ENCODE results near the gene HACE1. TPM values are rescaled to one million over a fixed set of nuclear protein-coding genes. Genes with fewer than 3 reads are reported as not detected.

Gene HACE1
- total and polyA plus RNA-seq, 2 experiments from 2014 or later: 6.9 to 14.5 TPM

- Histone ChIP-seq H3K4me1 (ENCODE audit: insufficient read depth) (peaks cover 11% of the 10 kb centered on the region), H3K9me3 (ENCODE audit: low read depth) (no peaks in the 10 kb centered on the region), H2AFZ (no peak overlapping the region), H3K79me2 (no peaks in the 10 kb centered on the region), H3K36me3 (replicated peaks; ENCODE audit: insufficient read depth, low read depth) (no peaks in the 10 kb centered on the region), H3K4me3 (no peak overlapping the region), H3K27ac (peak overlapping the region; percentile 71), H3K9me2 (replicated peaks; ENCODE audit: insufficient read depth) (no peaks in the 10 kb centered on the region), H3K27me3 (no peaks in the 10 kb centered on the region), H4K20me1 (ENCODE audit: insufficient read depth, poor library complexity, severe bottlenecking) (no peaks in the 10 kb centered on the region), H3K4me2 (peak overlapping the region; percentile 21)
- TF ChIP-seq CTCF (IDR thresholded peaks at IDR 0.05; ENCODE audit: poor library complexity): no peak
- no peak for TF ChIP-seq EZH2phosphoT487 (IDR thresholded peaks at IDR 0.05; ENCODE audit: low read depth, severe bottlenecking, unreplicated experiment)
- TF ChIP-seq EZH2 (IDR thresholded peaks at IDR 0.05; ENCODE audit: borderline replicate concordance): no peak
- 45% methylated on average over 4 of the region's 4 CpGs for whole genome bisulfite sequencing (ENCODE audit: low lambda C conversion rate, missing lambda C conversion rate)
- peak; percentile 84 for DNase-seq (ENCODE audit: low spot score)
Observed at GRCh38 chr6:104711371-104711770, 148.3 kb downstream of the HACE1 start.

GRCh38 chr6:104710543-104711335 is 149.0 kb downstream of the HACE1 start:
- H4K20me1 ChIP-seq (ENCODE audit: insufficient read depth, poor library complexity, severe bottlenecking): no peaks in the 10 kb centered on the region
- peaks cover 11% of the 10 kb centered on the region for H3K4me1 ChIP-seq (ENCODE audit: insufficient read depth)
- H3K9me3 ChIP-seq (ENCODE audit: low read depth): no peaks in the 10 kb centered on the region
- no peak overlapping the region for H3K4me3 ChIP-seq
- WGBS (ENCODE audit: low lambda C conversion rate, missing lambda C conversion rate): 81% methylated on average over 4 of the region's 4 CpGs
- DNase-seq (ENCODE audit: low spot score): no peak
- H3K27ac ChIP-seq: peak overlapping the region; percentile 71
- no peaks in the 10 kb centered on the region for H3K9me2 ChIP-seq (replicated peaks; ENCODE audit: insufficient read depth)
- H3K27me3 ChIP-seq: no peaks in the 10 kb centered on the region
- no peaks in the 10 kb centered on the region for H3K36me3 ChIP-seq (replicated peaks; ENCODE audit: insufficient read depth, low read depth)
- H2AFZ ChIP-seq: no peak overlapping the region
- H3K4me2 ChIP-seq: no peak overlapping the region
- no peak for TF ChIP-seq CTCF (IDR thresholded peaks at IDR 0.05; ENCODE audit: poor library complexity)
- TF ChIP-seq EZH2phosphoT487 (IDR thresholded peaks at IDR 0.05; ENCODE audit: low read depth, severe bottlenecking, unreplicated experiment): no peak
- no peaks in the 10 kb centered on the region for H3K79me2 ChIP-seq

- H3K27ac ChIP-seq: peak overlapping the region; percentile 45
- H3K4me3 ChIP-seq: no peak overlapping the region
- no peak overlapping the region for H2AFZ ChIP-seq
- WGBS (ENCODE audit: low lambda C conversion rate, missing lambda C conversion rate): 48% methylated on average over 5 of the region's 5 CpGs
- peaks cover 8% of the 10 kb centered on the region for H3K4me1 ChIP-seq (ENCODE audit: insufficient read depth)
- no peaks in the 10 kb centered on the region for H4K20me1 ChIP-seq (ENCODE audit: insufficient read depth, poor library complexity, severe bottlenecking)
- no peaks in the 10 kb centered on the region for H3K9me3 ChIP-seq (ENCODE audit: low read depth)
- H3K79me2 ChIP-seq: no peaks in the 10 kb centered on the region
- no peaks in the 10 kb centered on the region for H3K27me3 ChIP-seq
- DNase-seq (ENCODE audit: low spot score): no peak
- H3K4me2 ChIP-seq: peak overlapping the region; percentile 10
- no peak for TF ChIP-seq EZH2phosphoT487 (IDR thresholded peaks at IDR 0.05; ENCODE audit: low read depth, severe bottlenecking, unreplicated experiment)
- TF ChIP-seq EZH2 (IDR thresholded peaks at IDR 0.05; ENCODE audit: borderline replicate concordance): no peak
- TF ChIP-seq CTCF (IDR thresholded peaks at IDR 0.05; ENCODE audit: poor library complexity): no peak
- H3K36me3 ChIP-seq (replicated peaks; ENCODE audit: insufficient read depth, low read depth): no peaks in the 10 kb centered on the region
- no peaks in the 10 kb centered on the region for H3K9me2 ChIP-seq (replicated peaks; ENCODE audit: insufficient read depth)
Observed at GRCh38 chr6:104705916-104706442, 153.7 kb downstream of the HACE1 start.
